Cardiac muscle cell (in vitro differentiated cells and primary cell): ENCODE measurements around the gene ZCCHC9. TPM values are rescaled to one million over a fixed set of nuclear protein-coding genes. Genes with fewer than 3 reads are reported as not detected.
"Not testable (repeated sequence)": the region's sequence is repeated elsewhere in the genome, so short reads cannot be mapped to it uniquely, and the experiment has no call there.

ENCODE experiments used
- DNase-seq, 2 donors: peaks; one replicate each; pipeline versions ENCODE4 v3.0.0 to v3.0.0-alpha.2; 2010 to 2017; ENCODE audit warnings: low read depth in 1 of 2, low spot score in 1 of 2
- H3K27ac ChIP-seq: fragments of 200-600 bp; sonication (generic); 2 replicates; pipeline ENCODE4 v1.5.1; 2016
- H3K27me3 ChIP-seq: fragments of 200-600 bp; sonication (generic); 2 replicates; pipeline ENCODE4 v1.6.0; 2016; ENCODE audit warnings: control low read depth
- H3K36me3 ChIP-seq: fragments of 200-600 bp; sonication (generic); 2 replicates; pipeline ENCODE4 v1.5.1; 2016; ENCODE audit warnings: control low read depth
- H3K4me1 ChIP-seq: fragments of 200-600 bp; sonication (generic); 2 replicates; pipeline ENCODE4 v1.8.1; 2017; ENCODE audit warnings: low read depth, mild to moderate bottlenecking, mixed run types
- H3K4me3 ChIP-seq: fragments of 200-600 bp; sonication (generic); 2 replicates; pipeline ENCODE4 v1.5.1; 2016; ENCODE audit warnings: mild to moderate bottlenecking
- H3K9me3 ChIP-seq: fragments of 200-600 bp; sonication (generic); 2 replicates; pipeline ENCODE4 v1.5.1; 2017; ENCODE audit warnings: low read depth, mild to moderate bottlenecking, control low read depth
- polyA plus RNA-seq: library from polyadenylated mRNA; unstranded; fragments of >200 nt; fragmentation: Nextera tagmentation; extraction: Ambion mirVana; gene quantifications from 2 replicates; pipeline ENCODE4 v1.2.1, GENCODE V29; 2016
- total RNA-seq: library from RNA; depleted of rRNA; stranded (reverse); fragments of >200 nt; gene quantifications from 2 replicates; pipeline ENCODE4 v1.2.3, GENCODE V29; 2016
- TF ChIP-seq, protein P1 (sequence below): IDR thresholded peaks from 2 replicates; pipeline ENCODE4 v1.5.1; 2012; ENCODE audit warnings: low read depth, mild to moderate bottlenecking, low read length

The ZCCHC9 gene
- total and polyA plus RNA-seq, 2 experiments from 2014 or later, result 18.6 to 18.7 TPM

- DNase-seq, result no peak
- H3K27me3 ChIP-seq, result no peaks in the 10 kb centered on the region
- TF ChIP-seq, protein P1, sequence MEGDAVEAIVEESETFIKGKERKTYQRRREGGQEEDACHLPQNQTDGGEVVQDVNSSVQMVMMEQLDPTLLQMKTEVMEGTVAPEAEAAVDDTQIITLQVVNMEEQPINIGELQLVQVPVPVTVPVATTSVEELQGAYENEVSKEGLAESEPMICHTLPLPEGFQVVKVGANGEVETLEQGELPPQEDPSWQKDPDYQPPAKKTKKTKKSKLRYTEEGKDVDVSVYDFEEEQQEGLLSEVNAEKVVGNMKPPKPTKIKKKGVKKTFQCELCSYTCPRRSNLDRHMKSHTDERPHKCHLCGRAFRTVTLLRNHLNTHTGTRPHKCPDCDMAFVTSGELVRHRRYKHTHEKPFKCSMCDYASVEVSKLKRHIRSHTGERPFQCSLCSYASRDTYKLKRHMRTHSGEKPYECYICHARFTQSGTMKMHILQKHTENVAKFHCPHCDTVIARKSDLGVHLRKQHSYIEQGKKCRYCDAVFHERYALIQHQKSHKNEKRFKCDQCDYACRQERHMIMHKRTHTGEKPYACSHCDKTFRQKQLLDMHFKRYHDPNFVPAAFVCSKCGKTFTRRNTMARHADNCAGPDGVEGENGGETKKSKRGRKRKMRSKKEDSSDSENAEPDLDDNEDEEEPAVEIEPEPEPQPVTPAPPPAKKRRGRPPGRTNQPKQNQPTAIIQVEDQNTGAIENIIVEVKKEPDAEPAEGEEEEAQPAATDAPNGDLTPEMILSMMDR, result no peak
- H3K27ac ChIP-seq, result no peak overlapping the region
- H3K9me3 ChIP-seq, result no peaks in the 10 kb centered on the region
- H3K36me3 ChIP-seq, result peaks cover 11% of the 10 kb centered on the region
- H3K4me3 ChIP-seq, result no peak overlapping the region
- H3K4me1 ChIP-seq, result no peaks in the 10 kb centered on the region
Observed at GRCh38 chr5:81256766-81257165, 44.6 kb upstream of the ZCCHC9 start.

DNA sequence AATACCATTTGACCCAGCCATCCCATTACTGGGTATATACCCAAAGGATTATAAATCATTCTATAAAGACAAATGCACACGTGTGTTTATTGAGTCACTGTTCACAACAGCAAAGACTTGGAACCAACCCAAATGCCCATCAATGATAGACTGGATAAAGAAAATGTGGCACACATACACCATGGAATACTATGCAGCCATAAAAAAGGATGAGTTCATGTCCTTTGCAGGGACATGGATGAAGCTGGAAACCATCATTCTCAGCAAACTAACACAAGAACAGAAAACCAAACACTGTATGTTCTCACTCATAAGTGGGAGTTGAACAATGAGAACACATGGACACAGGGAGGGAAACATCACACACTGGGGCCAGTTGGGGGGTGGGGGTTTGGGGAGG lies 38.6 kb upstream of the ZCCHC9 start:
- not testable (repeated sequence) for H3K9me3 ChIP-seq

GRCh38 chr5:81265101-81265500 lies 36.3 kb upstream of the ZCCHC9 start:
- DNase-seq, result no peak
- H3K27ac ChIP-seq, result no peak overlapping the region
- TF ChIP-seq, protein P1, result no peak
- H3K9me3 ChIP-seq, result no peaks in the 10 kb centered on the region
- H3K4me1 ChIP-seq, result no peaks in the 10 kb centered on the region
- no peak overlapping the region for H3K4me3 ChIP-seq
- no peaks in the 10 kb centered on the region for H3K27me3 ChIP-seq
- H3K36me3 ChIP-seq, result peaks cover 6% of the 10 kb centered on the region

More for the DNA sequence above, 38.6 kb upstream of the ZCCHC9 start:
- not testable (repeated sequence) for H3K4me1 ChIP-seq, H3K27ac ChIP-seq, H3K27me3 ChIP-seq, H3K4me3 ChIP-seq, DNase-seq
- H3K36me3 ChIP-seq, result peaks cover 14% of the 10 kb centered on the region

DNA sequence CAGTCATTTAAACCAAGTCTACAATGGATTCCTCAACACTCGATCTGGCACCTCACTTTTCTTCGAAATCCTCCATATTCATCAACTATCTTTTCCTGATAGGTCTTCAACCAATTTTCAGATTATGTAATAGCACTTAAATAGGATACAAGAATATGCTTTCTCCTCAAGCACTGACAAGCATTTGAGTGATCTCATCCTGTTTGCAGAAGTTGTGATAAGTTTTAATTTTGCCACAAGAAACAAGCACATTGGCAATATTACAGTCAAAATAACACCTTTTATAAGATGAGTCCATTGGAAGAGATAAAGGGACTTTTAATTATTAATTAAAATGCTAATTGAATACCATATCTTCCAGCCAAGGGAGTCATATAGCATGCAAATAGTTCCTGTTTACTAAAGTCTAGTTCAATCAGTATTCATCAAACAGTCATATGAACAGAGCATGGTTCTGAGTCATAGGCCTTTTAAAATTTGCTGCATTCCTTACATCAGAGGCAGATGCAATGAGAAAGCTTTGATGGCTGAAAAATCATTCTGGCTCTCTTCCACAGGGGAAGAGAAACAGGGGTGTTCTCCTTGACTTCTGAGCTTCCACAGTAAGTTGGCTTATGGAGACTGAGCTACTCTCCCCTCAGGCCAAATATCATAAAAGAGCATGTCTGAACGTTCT lies 32.7 kb upstream of the ZCCHC9 start:
- TF ChIP-seq, protein P1, result no peak

GRCh38 chr5:81269751-81270393 lies 31.5 kb upstream of the ZCCHC9 start:
- TF ChIP-seq, protein P1, result no peak
- Histone ChIP-seq H3K27me3 (no peaks in the 10 kb centered on the region), H3K4me1 (no peaks in the 10 kb centered on the region), H3K27ac (no peak overlapping the region), H3K9me3 (no peaks in the 10 kb centered on the region), H3K36me3 (peaks cover 6% of the 10 kb centered on the region), H3K4me3 (no peak overlapping the region)
- DNase-seq, result no peak

More for the DNA sequence above, 32.7 kb upstream of the ZCCHC9 start:
- Histone ChIP-seq H3K27ac (no peak overlapping the region), H3K27me3 (no peaks in the 10 kb centered on the region), H3K4me1 (no peaks in the 10 kb centered on the region), H3K36me3 (peaks cover 6% of the 10 kb centered on the region), H3K9me3 (no peaks in the 10 kb centered on the region), H3K4me3 (no peak overlapping the region)
- peak in 1 of 2 donors; percentile 83 for DNase-seq

DNA sequence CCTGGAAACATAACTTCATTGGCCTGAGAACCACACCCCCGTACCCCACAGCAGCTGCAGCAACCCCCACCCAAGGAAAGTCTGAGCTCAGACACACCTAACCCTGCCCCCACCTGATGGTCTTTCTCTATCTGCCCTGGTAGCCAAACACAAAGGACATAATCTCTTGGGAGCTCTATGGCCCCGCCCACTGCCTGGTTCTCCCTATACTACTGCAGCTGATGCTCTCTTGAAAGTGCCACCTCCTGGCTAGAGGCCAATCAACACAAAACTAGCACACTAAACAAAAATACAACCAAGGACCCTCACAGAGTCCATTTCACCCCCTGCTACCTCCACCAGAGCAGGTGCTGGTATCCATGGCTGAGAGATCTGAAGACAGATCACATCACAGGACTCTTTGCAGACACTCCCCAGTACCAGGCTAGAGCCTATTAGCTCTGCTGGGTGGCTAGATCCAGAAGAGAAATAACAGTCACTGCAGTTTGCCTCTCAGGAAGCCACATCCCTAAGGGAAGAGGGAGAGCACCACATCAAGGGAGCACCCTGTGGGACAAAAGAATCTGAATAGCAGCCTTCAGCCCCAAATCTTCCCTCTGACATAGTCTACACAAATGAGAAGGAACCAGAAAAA lies 30.9 kb upstream of the ZCCHC9 start:
- not testable (repeated sequence) for H3K9me3 ChIP-seq, DNase-seq, H3K27me3 ChIP-seq, H3K27ac ChIP-seq, H3K36me3 ChIP-seq, H3K4me1 ChIP-seq, H3K4me3 ChIP-seq
